PC-9 (cell line): ENCODE results near the gene SARNP. TPM values are rescaled to one million over a fixed set of nuclear protein-coding genes. Genes with fewer than 3 reads are reported as not detected.

Experiments
- BruUV-seq: library from RNA; stranded (reverse); fragments of 400-500 nt; replicated peaks from 2 replicates; lab custom pipeline; 2021; lab: Mats Ljungman, UMichigan
- CTCF ChIA-PET: fragments of 300-600 bp; sonication (Branson Sonifier 250); formaldehyde crosslinking; loops from one replicate; lab custom pipeline; 2022; ENCODE audit warnings: antibody characterized with exemption; lab: Charles Lee
- POLR2A ChIA-PET: fragments of 300-600 bp; sonication (Branson Sonifier 250); formaldehyde crosslinking; loops from one replicate; lab custom pipeline; 2022; ENCODE audit warnings: antibody characterized with exemption; ENCODE audit not compliant: unreplicated experiment; lab: Charles Lee
- DNase-seq, 2 experiments: peaks; one replicate each; pipeline versions ENCODE4 v3.0.0 to v3.0.0-alpha.2; 2015 to 2022; ENCODE audit warnings: mixed read lengths in 1 of 2
- H2AFZ ChIP-seq: fragments of 200-600 bp; sonication (generic); 2 replicates; pipeline ENCODE4 v1.8.1; 2017; ENCODE audit warnings: antibody characterized with exemption
- H3F3A ChIP-seq: fragments of 200-600 bp; sonication (generic); 2 replicates; pipeline ENCODE4 v1.8.1; 2017; ENCODE audit warnings: antibody characterized with exemption, mild to moderate bottlenecking, low read depth; ENCODE audit not compliant: insufficient read depth
- H3K27ac ChIP-seq: fragments of 200-600 bp; sonication (generic); 2 replicates; pipeline ENCODE4 v1.6.1; 2016; ENCODE audit warnings: mixed run types
- H3K27me3 ChIP-seq: fragments of 200-600 bp; sonication (generic); 2 replicates; pipeline ENCODE4 v1.6.1; 2016; ENCODE audit warnings: low read depth, mixed run types; ENCODE audit not compliant: insufficient read depth
- H3K36me3 ChIP-seq: fragments of 200-600 bp; sonication (generic); 2 replicates; pipeline ENCODE4 v1.6.1; 2016; ENCODE audit warnings: low read depth, mixed run types
- H3K4me1 ChIP-seq: fragments of 200-600 bp; sonication (generic); replicated peaks from 2 replicates; pipeline ENCODE4 v1.6.1; 2016; ENCODE audit warnings: mixed run types; ENCODE audit not compliant: insufficient read depth
- H3K4me2 ChIP-seq: fragments of 200-600 bp; sonication (generic); 2 replicates; pipeline ENCODE4 v1.6.1; 2017; ENCODE audit warnings: mixed run types
- H3K4me3 ChIP-seq: fragments of 200-600 bp; sonication (generic); 2 replicates; pipeline ENCODE4 v1.6.1; 2016; ENCODE audit warnings: mixed run types
- H3K79me2 ChIP-seq: fragments of 200-600 bp; sonication (generic); 2 replicates; pipeline ENCODE4 v1.6.1; 2017; ENCODE audit warnings: low read depth, mixed run types
- H3K9me2 ChIP-seq: fragments of 200-600 bp; sonication (generic); 2 replicates; pipeline ENCODE4 v1.8.1; 2017; ENCODE audit warnings: mild to moderate bottlenecking; ENCODE audit not compliant: insufficient read depth
- H3K9me3 ChIP-seq: fragments of 200-600 bp; sonication (generic); 2 replicates; pipeline ENCODE4 v1.8.1; 2016; ENCODE audit warnings: low read depth; ENCODE audit not compliant: insufficient read depth
- H4K20me1 ChIP-seq: fragments of 200-600 bp; sonication (generic); 2 replicates; pipeline ENCODE4 v1.8.1; 2017; ENCODE audit not compliant: insufficient read depth
- CTCF ChIP-seq: fragments of 200-600 bp; sonication (generic); conservative IDR thresholded peaks from 2 replicates; pipeline ENCODE4 v1.6.1; 2017; ENCODE audit warnings: mixed run types, antibody characterized with exemption, mild to moderate bottlenecking, moderate library complexity
- EZH2 ChIP-seq: fragments of 200-600 bp; sonication (generic); IDR thresholded peaks from 2 replicates; pipeline ENCODE4 v1.8.0; 2017; ENCODE audit warnings: antibody characterized with exemption, low read depth
- intact Hi-C: fragments of 100-400 bp; cut with micrococcal nuclease; formaldehyde crosslinking; loops from one replicate; pipeline ENCODE4 v1.10.0; 2022; ENCODE audit not compliant: unreplicated experiment
- total RNA-seq: library from RNA; stranded (reverse); gene quantifications from 2 replicates; pipeline ENCODE4 v1.2.3, GENCODE V29; 2021

The SARNP gene
- total RNA-seq, 1 experiment from 2014 or later, result 74.8 TPM

GRCh38 chr12:55720894-55721444 lies 96.6 kb downstream of the SARNP start:
- peak overlapping the region; percentile 34 for H3K4me2 ChIP-seq
- no peak overlapping the region for H2AFZ ChIP-seq
- peak; percentile 93 to 95 for DNase-seq
- peaks cover 18% of the 10 kb centered on the region for H4K20me1 ChIP-seq
- no peak overlapping the region for H3K4me3 ChIP-seq
- no peaks in the 10 kb centered on the region for H3K27me3 ChIP-seq
- peaks cover 5% of the 10 kb centered on the region; the same call in 1 of the 2 replicates for H3K79me2 ChIP-seq
- CTCF ChIA-PET, result interaction anchor here (0.5 to 2.1 kb wide), 6 partner anchors 8 to 532 kb away, joined by 3 to 13 read pairs (median 4); no protein-coding TSS in a partner anchor
- H3K27ac ChIP-seq, result no peak overlapping the region
- TF ChIP-seq EZH2 (no peak), CTCF (peak; percentile 66)
- POLR2A ChIA-PET, result interaction anchor here (0.6 kb wide), 1 partner anchor 40 kb away, joined by 4 read pairs; a partner anchor contains a TSS
- intact Hi-C loops, result loop anchor here (1.0 to 10.0 kb wide), 3 partner anchors 40 to 726 kb away; a partner anchor contains a TSS
- peaks cover 46% of the 10 kb centered on the region for H3K4me1 ChIP-seq
- peaks cover 50% of the 10 kb centered on the region for H3F3A ChIP-seq
- no peaks in the 10 kb centered on the region for H3K9me3 ChIP-seq
- BruUV-seq, result no TSS peak
- no peaks in the 10 kb centered on the region for H3K9me2 ChIP-seq
- H3K36me3 ChIP-seq, result peaks cover 10% of the 10 kb centered on the region; the same call in 1 of the 2 replicates

GRCh38 chr12:55720071-55720564 lies 97.4 kb downstream of the SARNP start, which contains the start of gene RDH5:
Gene RDH5 (plus strand): TSS chr12:55720393. CDS start chr12:55721185, 792 bp downstream.
- intact Hi-C loops, result loop anchor here (10.0 kb wide), 1 partner anchor 725 kb away; no protein-coding TSS in a partner anchor
- no TSS peak for BruUV-seq
- Histone ChIP-seq H2AFZ (no peak within 1 kb of the TSS), H3K4me3 (no peak within 1 kb of the TSS), H3K79me2 (peaks cover 5% of the 10 kb centered on the region; the same call in 1 of the 2 replicates), H3K27ac (no peak within 1 kb of the TSS), H3K36me3 (peaks cover 7% of the 10 kb centered on the region; the same call in 1 of the 2 replicates), H3K9me3 (no peaks in the 10 kb centered on the region), H3K4me1 (peaks cover 53% of the 10 kb centered on the region), H3K4me2 (peak within 1 kb of the TSS; percentile 34; the same call in 1 of the 2 replicates), H4K20me1 (peaks cover 10% of the 10 kb centered on the region; the same call in 1 of the 2 replicates), H3K9me2 (no peaks in the 10 kb centered on the region), H3F3A (peaks cover 49% of the 10 kb centered on the region), H3K27me3 (no peaks in the 10 kb centered on the region)
- DNase-seq, result no peak
- POLR2A ChIA-PET, result no interaction called here
- CTCF ChIA-PET, result interaction anchor here (0.7 to 2.1 kb wide), 4 partner anchors 18 to 727 kb away, joined by 4 to 13 read pairs (median 6); no protein-coding TSS in a partner anchor
- no peak for TF ChIP-seq CTCF
- no peak for TF ChIP-seq EZH2

- Histone ChIP-seq H3K27me3 (no peaks in the 10 kb centered on the region), H3F3A (peaks cover 48% of the 10 kb centered on the region), H3K4me3 (no peak overlapping the region), H3K79me2 (peaks cover 5% of the 10 kb centered on the region; the same call in 1 of the 2 replicates), H2AFZ (no peak overlapping the region), H3K9me3 (no peaks in the 10 kb centered on the region), H3K27ac (no peak overlapping the region), H3K4me1 (peaks cover 55% of the 10 kb centered on the region), H3K4me2 (no peak overlapping the region), H4K20me1 (0 out of 2 replicates have a peak, but pooled peaks cover 4% of the 10 kb centered on the region), H3K36me3 (no peaks in the 10 kb centered on the region), H3K9me2 (no peaks in the 10 kb centered on the region)
- no TSS peak for BruUV-seq
- intact Hi-C loops, result no loop called here
- TF ChIP-seq EZH2, result no peak
- TF ChIP-seq CTCF, result no peak
- ChIA-PET POLR2A (no interaction called here), CTCF (interaction anchor here (0.7 to 2.0 kb wide), 2 partner anchors 37 to 530 kb away, joined by 4 to 9 read pairs; no protein-coding TSS in a partner anchor)
- no peak for DNase-seq
These were observed 98.2 kb downstream of the SARNP start for GRCh38 chr12:55719371-55719770.
